Body of pancreas (tissue), 4 donors: ENCODE data around the gene KIF1B. TPM values are rescaled to one million over a fixed set of nuclear protein-coding genes. Genes with fewer than 3 reads are reported as not detected.

ENCODE experiments used
- ATAC-seq: fragments of 150-250 bp; one replicate; pipeline ENCODE4 v1.9.1; 2016
- DNase-seq, 4 donors: peaks; one replicate each; pipeline ENCODE4 v3.0.0-alpha.2; 2019
- H3K27ac ChIP-seq, 4 donors: fragments of 200-600 bp; sonication (generic); 1 replicate in 3 of 4; 2 replicates in 1 of 4; pipeline versions ENCODE4 v1.5.1 to v1.6.1; 2016 to 2019; ENCODE audit warnings: mild to moderate bottlenecking in 1 of 4, mixed read lengths in 1 of 4, moderate library complexity in 1 of 4
- H3K27me3 ChIP-seq, 2 donors: fragments of 200-600 bp; sonication (generic); one replicate each; pipeline ENCODE4 v1.6.0; 2016; ENCODE audit warnings: mild to moderate bottlenecking in 1 of 2
- H3K36me3 ChIP-seq, 2 donors: fragments of 200-600 bp; sonication (generic); replicated peaks in 1 of 2; 2 replicates each; pipeline ENCODE4 v1.5.1; 2016; ENCODE audit warnings: low read depth in 2 of 2; ENCODE audit not compliant: insufficient read depth in 1 of 2
- H3K4me1 ChIP-seq: fragments of 200-600 bp; sonication (generic); one replicate; pipeline ENCODE4 v1.6.0; 2016
- H3K4me3 ChIP-seq, 2 donors: fragments of 200-600 bp; sonication (generic); 1 replicate in 1 of 2; 2 replicates in 1 of 2; pipeline ENCODE4 v1.5.1; 2016 to 2019
- H3K9me3 ChIP-seq, 3 donors: fragments of 200-600 bp; sonication (generic); 1 replicate in 2 of 3; 2 replicates in 1 of 3; pipeline ENCODE4 v1.5.1; 2016
- CTCF ChIP-seq, 7 experiments: fragments of 450-650 bp in 4 of 7; fragments of 200-600 bp in 3 of 7; sonication (generic) in 3 of 7; IDR thresholded peaks; one replicate each; pipeline ENCODE4 v1.5.1; 2016 to 2019; ENCODE audit warnings: antibody characterized with exemption in 7 of 7
- POLR2A ChIP-seq, 3 donors: fragments of 450-650 bp; IDR thresholded peaks; one replicate each; pipeline ENCODE4 v1.6.1; 2016; ENCODE audit warnings: antibody characterized with exemption in 3 of 3, mild to moderate bottlenecking in 2 of 3
- WGBS, 2 donors: methylation state at CpG; one replicate each; pipeline ENCODE4 v1.1.5; 2017; 5-methylcytosine and 5-hydroxymethylcytosine counted together
- intact Hi-C: fragments of 100-400 bp; cut with DNase I; formaldehyde crosslinking; loops from one replicate; pipeline ENCODE4 v1.15.1; 2023
- total RNA-seq, 2 donors: library from RNA; depleted of rRNA; stranded (reverse); fragments of >200 nt; gene quantifications; one replicate each; pipeline ENCODE4 v1.1.0, GENCODE V29; 2016

Gene KIF1B
- total RNA-seq, 2 donors from 2014 or later: 39.2 to 46.8 TPM

- no peak for TF ChIP-seq POLR2A (IDR thresholded peaks at IDR 0.05)
- no peak for TF ChIP-seq CTCF (IDR thresholded peaks at IDR 0.05)
- Histone ChIP-seq H3K4me3 (no peak overlapping the region), H3K36me3 (peaks cover 0 to 21% of the 10 kb centered on the region in 2 donors), H3K27me3 (no peaks in the 10 kb centered on the region), H3K4me1 (no peaks in the 10 kb centered on the region), H3K27ac (no peak overlapping the region), H3K9me3 (no peaks in the 10 kb centered on the region)
- intact Hi-C loops: no loop called here
- ATAC-seq (no peak), DNase-seq (no peak)
- 58 to 65% methylated on average over 3 of the region's 3 CpGs for WGBS, 2 donors
These were observed 127.1 kb downstream of the KIF1B start for GRCh38 chr1:10337436-10337835.

- Histone ChIP-seq H3K4me3 (no peak overlapping the region), H3K36me3 (peaks cover 0 to 25% of the 10 kb centered on the region in 2 donors), H3K4me1 (no peaks in the 10 kb centered on the region), H3K27ac (no peak overlapping the region), H3K27me3 (no peaks in the 10 kb centered on the region), H3K9me3 (no peaks in the 10 kb centered on the region)
- ATAC-seq (peak; percentile 52), DNase-seq (peak; percentile 18 to 36 (median 26))
- TF ChIP-seq POLR2A (IDR thresholded peaks at IDR 0.05) (no peak), CTCF (IDR thresholded peaks at IDR 0.05) (peak in 6 of 7 experiments; percentile 16 to 53 (median 44))
- WGBS, 2 donors: 37 to 54% methylated on average over 2 of the region's 2 CpGs
- intact Hi-C loops: no loop called here
These were observed 127.7 kb downstream of the KIF1B start for GRCh38 chr1:10338047-10338446.

- no peak for ATAC-seq
- Histone ChIP-seq H3K4me3 (no peak overlapping the region), H3K4me1 (no peaks in the 10 kb centered on the region), H3K36me3 (peaks cover 0 to 29% of the 10 kb centered on the region in 2 donors), H3K27ac (no peak overlapping the region), H3K27me3 (no peaks in the 10 kb centered on the region), H3K9me3 (no peaks in the 10 kb centered on the region)
- DNase-seq: no peak
- TF ChIP-seq POLR2A (IDR thresholded peaks at IDR 0.05): no peak
- intact Hi-C loops: no loop called here
- WGBS, 2 donors: 82 to 90% methylated on average over 6 of the region's 6 CpGs
These were observed 128.2 kb downstream of the KIF1B start for GRCh38 chr1:10338611-10339010.

- no peak for TF ChIP-seq CTCF (IDR thresholded peaks at IDR 0.05)
- no peak for TF ChIP-seq POLR2A (IDR thresholded peaks at IDR 0.05)
- intact Hi-C loops: no loop called here
- WGBS, 2 donors: 81 to 85% methylated on average over 4 of the region's 4 CpGs
- H3K4me1 ChIP-seq: no peaks in the 10 kb centered on the region
- H3K27me3 ChIP-seq: no peaks in the 10 kb centered on the region
- no peaks in the 10 kb centered on the region for H3K9me3 ChIP-seq
- ATAC-seq (no peak), DNase-seq (no peak)
- no peak overlapping the region for H3K4me3 ChIP-seq
- no peak overlapping the region for H3K27ac ChIP-seq
- H3K36me3 ChIP-seq: peaks cover 0 to 34% of the 10 kb centered on the region in 2 donors
These were observed 128.7 kb downstream of the KIF1B start for GRCh38 chr1:10339036-10339567.

- DNase-seq (peak in 3 of 4 donors; percentile 12 to 13 (median 13)), ATAC-seq (no peak)
- intact Hi-C loops: no loop called here
- H3K4me3 ChIP-seq: no peak overlapping the region
- H3K27ac ChIP-seq: no peak overlapping the region
- H3K4me1 ChIP-seq: no peaks in the 10 kb centered on the region
- WGBS, 2 donors: 55 to 61% methylated on average over 5 of the region's 5 CpGs
- no peak for TF ChIP-seq CTCF (IDR thresholded peaks at IDR 0.05)
- no peak for TF ChIP-seq POLR2A (IDR thresholded peaks at IDR 0.05)
- H3K9me3 ChIP-seq: no peaks in the 10 kb centered on the region
- H3K27me3 ChIP-seq: no peaks in the 10 kb centered on the region
- H3K36me3 ChIP-seq: peaks cover 0 to 33% of the 10 kb centered on the region in 2 donors
These were observed 129.4 kb downstream of the KIF1B start for GRCh38 chr1:10339815-10340214.
